Measurements from ENCODE around the gene ADGRG6. TPM values are rescaled to one million over a fixed set of nuclear protein-coding genes. Genes with fewer than 3 reads are reported as not detected.

Gene ADGRG6
- total RNA-seq, 1 experiment from 2014 or later = 0.49 TPM

DNA sequence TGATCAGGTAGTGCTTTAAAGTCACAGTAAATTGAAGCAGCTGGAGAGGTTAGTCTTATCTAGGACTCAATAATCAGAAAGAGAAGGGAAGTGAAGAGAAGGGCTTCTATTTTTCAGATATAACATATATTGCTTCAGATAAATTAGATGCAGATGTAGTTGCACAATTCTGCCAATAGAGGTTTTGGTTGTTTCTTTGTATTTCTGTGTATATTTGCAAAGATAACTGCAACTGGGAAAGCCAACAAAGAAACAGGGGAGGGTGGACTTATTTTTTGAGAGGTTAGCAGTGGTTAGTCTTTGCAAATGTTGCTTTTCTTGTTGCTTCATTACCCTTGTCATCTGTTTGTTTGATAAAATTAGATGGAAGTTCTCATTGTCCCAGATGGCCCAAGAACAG, 106.6 kb downstream of the ADGRG6 start:
- ChIA-PET CTCF (no interaction called here), POLR2A (ENCODE audit: low non-redundant PET) (no interaction called here)
- BruUV-seq (replicated peaks) = no TSS peak
- H3K27ac ChIP-seq (ENCODE audit: low read depth, low read length, poor library complexity, severe bottlenecking) = no peak overlapping the region
- no peaks in the 10 kb centered on the region for H3K36me3 ChIP-seq (ENCODE audit: insufficient read depth, low read length, poor library complexity, severe bottlenecking)
- no peak for TF ChIP-seq EZH2 (IDR thresholded peaks at IDR 0.05; ENCODE audit: borderline replicate concordance, low read depth, low read length, poor library complexity, severe bottlenecking)
- TF ChIP-seq, protein P1, sequence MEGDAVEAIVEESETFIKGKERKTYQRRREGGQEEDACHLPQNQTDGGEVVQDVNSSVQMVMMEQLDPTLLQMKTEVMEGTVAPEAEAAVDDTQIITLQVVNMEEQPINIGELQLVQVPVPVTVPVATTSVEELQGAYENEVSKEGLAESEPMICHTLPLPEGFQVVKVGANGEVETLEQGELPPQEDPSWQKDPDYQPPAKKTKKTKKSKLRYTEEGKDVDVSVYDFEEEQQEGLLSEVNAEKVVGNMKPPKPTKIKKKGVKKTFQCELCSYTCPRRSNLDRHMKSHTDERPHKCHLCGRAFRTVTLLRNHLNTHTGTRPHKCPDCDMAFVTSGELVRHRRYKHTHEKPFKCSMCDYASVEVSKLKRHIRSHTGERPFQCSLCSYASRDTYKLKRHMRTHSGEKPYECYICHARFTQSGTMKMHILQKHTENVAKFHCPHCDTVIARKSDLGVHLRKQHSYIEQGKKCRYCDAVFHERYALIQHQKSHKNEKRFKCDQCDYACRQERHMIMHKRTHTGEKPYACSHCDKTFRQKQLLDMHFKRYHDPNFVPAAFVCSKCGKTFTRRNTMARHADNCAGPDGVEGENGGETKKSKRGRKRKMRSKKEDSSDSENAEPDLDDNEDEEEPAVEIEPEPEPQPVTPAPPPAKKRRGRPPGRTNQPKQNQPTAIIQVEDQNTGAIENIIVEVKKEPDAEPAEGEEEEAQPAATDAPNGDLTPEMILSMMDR (conservative IDR thresholded peaks at IDR 0.05; ENCODE audit: low read depth, low read length) = 0 out of 2 replicates have a peak, but pooled peaks have one; percentile 11
- no peaks in the 10 kb centered on the region for H3K9me3 ChIP-seq (ENCODE audit: low read depth, low read length, poor library complexity, severe bottlenecking)
- H3K4me3 ChIP-seq (ENCODE audit: low read depth, low read length, poor library complexity, severe bottlenecking) = no peak overlapping the region
- H3K27me3 ChIP-seq (replicated peaks; ENCODE audit: insufficient read depth, low read depth, low read length, poor library complexity) = no peaks in the 10 kb centered on the region
- DNase-seq (ENCODE audit: low spot score) = no peak
- peaks cover 9% of the 10 kb centered on the region for H3K4me1 ChIP-seq (ENCODE audit: insufficient read depth, low read length, poor library complexity, severe bottlenecking)
- intact Hi-C loops (cut with micrococcal nuclease; ENCODE audit: unreplicated experiment) = no loop called here

DNA sequence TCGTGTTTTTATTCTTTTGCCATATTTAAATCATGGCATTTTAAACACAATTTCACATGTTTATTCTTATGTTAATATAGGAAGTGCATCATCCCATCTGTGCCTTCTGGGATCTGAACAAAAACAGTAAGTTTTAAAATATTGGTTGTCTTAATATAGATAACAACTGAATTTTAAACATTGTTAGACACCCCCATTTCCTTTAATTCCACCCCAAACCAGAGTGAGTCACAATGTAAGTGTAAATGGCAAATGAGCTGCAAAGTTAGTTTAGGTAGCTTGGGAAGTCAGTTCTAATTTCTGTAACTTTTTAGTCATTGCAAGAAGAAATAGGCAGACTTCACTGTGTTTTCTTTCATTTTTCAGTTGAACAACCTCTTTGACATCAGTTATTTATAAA, 108.0 kb downstream of the ADGRG6 start:
- H3K27ac ChIP-seq (ENCODE audit: low read depth, low read length, poor library complexity, severe bottlenecking) = no peak overlapping the region
- TF ChIP-seq EZH2 (IDR thresholded peaks at IDR 0.05; ENCODE audit: borderline replicate concordance, low read depth, low read length, poor library complexity, severe bottlenecking) = no peak
- TF ChIP-seq, protein P1 (conservative IDR thresholded peaks at IDR 0.05; ENCODE audit: low read depth, low read length) = no peak
- H3K4me3 ChIP-seq (ENCODE audit: low read depth, low read length, poor library complexity, severe bottlenecking) = no peak overlapping the region
- H3K36me3 ChIP-seq (ENCODE audit: insufficient read depth, low read length, poor library complexity, severe bottlenecking) = no peaks in the 10 kb centered on the region
- CTCF ChIA-PET = no interaction called here
- intact Hi-C loops (cut with micrococcal nuclease; ENCODE audit: unreplicated experiment) = no loop called here
- POLR2A ChIA-PET (ENCODE audit: low non-redundant PET) = no interaction called here
- no TSS peak for BruUV-seq (replicated peaks)
- H3K9me3 ChIP-seq (ENCODE audit: low read depth, low read length, poor library complexity, severe bottlenecking) = no peaks in the 10 kb centered on the region
- H3K27me3 ChIP-seq (replicated peaks; ENCODE audit: insufficient read depth, low read depth, low read length, poor library complexity) = no peaks in the 10 kb centered on the region
- H3K4me1 ChIP-seq (ENCODE audit: insufficient read depth, low read length, poor library complexity, severe bottlenecking) = peaks cover 11% of the 10 kb centered on the region
- DNase-seq (ENCODE audit: low spot score) = no peak

DNA sequence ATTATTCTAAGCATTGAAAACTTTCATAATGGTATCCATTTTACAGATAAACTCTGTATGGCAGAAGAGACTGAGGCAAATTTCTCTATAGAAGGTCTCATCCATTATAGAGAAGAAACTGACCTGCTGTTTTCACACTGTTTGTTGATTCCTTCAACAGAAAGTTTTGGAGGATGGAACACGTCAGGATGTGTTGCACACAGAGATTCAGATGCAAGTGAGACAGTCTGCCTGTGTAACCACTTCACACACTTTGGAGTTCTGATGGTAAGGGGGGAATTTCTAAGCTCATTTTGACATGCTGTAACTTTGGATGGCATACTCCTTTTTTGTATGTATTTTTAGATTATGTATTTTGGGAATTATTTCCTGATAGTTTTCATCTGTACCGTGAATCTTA, 109.3 kb downstream of the ADGRG6 start:
- Histone ChIP-seq H3K9me3 (ENCODE audit: low read depth, low read length, poor library complexity, severe bottlenecking) (no peaks in the 10 kb centered on the region), H3K27me3 (replicated peaks; ENCODE audit: insufficient read depth, low read depth, low read length, poor library complexity) (no peaks in the 10 kb centered on the region), H3K27ac (ENCODE audit: low read depth, low read length, poor library complexity, severe bottlenecking) (no peak overlapping the region), H3K4me3 (ENCODE audit: low read depth, low read length, poor library complexity, severe bottlenecking) (no peak overlapping the region), H3K4me1 (ENCODE audit: insufficient read depth, low read length, poor library complexity, severe bottlenecking) (peaks cover 11% of the 10 kb centered on the region), H3K36me3 (ENCODE audit: insufficient read depth, low read length, poor library complexity, severe bottlenecking) (no peaks in the 10 kb centered on the region)
- intact Hi-C loops (cut with micrococcal nuclease; ENCODE audit: unreplicated experiment) = no loop called here
- BruUV-seq (replicated peaks) = no TSS peak
- POLR2A ChIA-PET (ENCODE audit: low non-redundant PET) = no interaction called here
- CTCF ChIA-PET = no interaction called here
- no peak for TF ChIP-seq EZH2 (IDR thresholded peaks at IDR 0.05; ENCODE audit: borderline replicate concordance, low read depth, low read length, poor library complexity, severe bottlenecking)
- TF ChIP-seq, protein P1 (conservative IDR thresholded peaks at IDR 0.05; ENCODE audit: low read depth, low read length) = no peak
- DNase-seq (ENCODE audit: low spot score) = no peak

Data from A673 (cell line).